Fibroblast of villous mesenchyme (primary cell): ENCODE measurements around the gene BTBD9. TPM values are rescaled to one million over a fixed set of nuclear protein-coding genes. Genes with fewer than 3 reads are reported as not detected.

Experiments
- DNase-seq: peaks from one replicate; pipeline ENCODE4 v3.0.0-alpha.2; 2010; ENCODE audit warnings: low read depth
- H3K4me3 ChIP-seq: 2 replicates; pipeline ENCODE4 v1.5.1; 2011; ENCODE audit warnings: low read depth, mild to moderate bottlenecking, low read length
- CTCF ChIP-seq: IDR thresholded peaks from 2 replicates; pipeline ENCODE4 v1.5.1; 2012; ENCODE audit warnings: low read depth, mild to moderate bottlenecking, low read length; ENCODE audit not compliant: insufficient read depth
- total RNA-seq: library from RNA; depleted of rRNA; stranded (reverse); fragments of >200 nt; gene quantifications from 2 replicates; pipeline ENCODE4 v1.2.3, GENCODE V29; 2012

BTBD9 gene
- total RNA-seq, 1 donor = 12.1 TPM

- DNase-seq = no peak
Observed at GRCh38 chr6:38169977-38170526, 469.7 kb downstream of the BTBD9 start.

GRCh38 chr6:38169221-38169976, 470.3 kb downstream of the BTBD9 start:
- H3K4me3 ChIP-seq = no peak overlapping the region
- peak; percentile 2 for TF ChIP-seq CTCF
- no peak for DNase-seq

More at GRCh38 chr6:38169977-38170526, 469.7 kb downstream of the BTBD9 start:
- no peak overlapping the region for H3K4me3 ChIP-seq
- TF ChIP-seq CTCF = no peak

GRCh38 chr6:38168699-38169098, 471.0 kb downstream of the BTBD9 start:
- DNase-seq = no peak
- no peak overlapping the region for H3K4me3 ChIP-seq
- no peak for TF ChIP-seq CTCF

DNA sequence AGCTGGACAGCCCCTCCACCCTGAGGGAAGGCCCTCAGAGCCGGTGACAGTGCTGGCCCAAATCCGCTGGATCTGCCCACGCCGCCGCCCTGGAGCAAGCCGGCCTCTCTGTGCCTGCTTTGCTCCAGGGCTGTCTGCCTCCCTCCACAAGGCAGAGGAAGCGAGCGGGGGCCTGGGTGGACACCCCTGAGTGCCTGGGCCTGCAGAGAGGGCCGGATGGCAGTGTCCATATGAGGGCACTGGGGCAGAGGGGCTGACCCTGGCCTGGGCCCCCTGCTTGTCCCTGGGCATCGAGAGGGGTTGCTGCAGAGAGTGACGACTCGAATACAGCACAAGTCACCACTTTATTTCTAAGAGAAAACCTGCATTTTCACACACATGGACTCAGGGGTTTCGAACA, 471.6 kb downstream of the BTBD9 start:
- DNase-seq = no peak
- no peak overlapping the region for H3K4me3 ChIP-seq
- TF ChIP-seq CTCF = no peak

DNA sequence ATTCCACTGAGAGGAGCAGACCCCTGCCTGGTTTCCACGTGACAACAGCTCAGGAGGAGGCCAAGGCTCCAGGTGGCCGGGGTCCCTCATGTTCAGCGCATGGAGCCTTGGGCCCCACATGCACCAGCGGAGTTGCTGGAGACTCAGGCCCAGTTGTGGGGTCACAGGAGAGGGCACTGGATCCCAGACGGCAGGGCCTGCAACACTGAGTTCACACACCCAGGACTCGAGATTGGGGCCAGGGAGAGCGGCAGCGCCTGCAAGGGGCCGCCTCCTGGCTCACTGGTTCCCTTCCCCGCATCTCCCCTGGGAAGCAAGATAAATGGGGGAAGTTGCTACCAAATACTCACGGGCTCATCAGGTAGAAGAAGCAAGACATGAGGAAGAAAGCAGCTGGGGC, 472.1 kb downstream of the BTBD9 start:
- DNase-seq = no peak
- H3K4me3 ChIP-seq = no peak overlapping the region
- TF ChIP-seq CTCF = no peak

DNA sequence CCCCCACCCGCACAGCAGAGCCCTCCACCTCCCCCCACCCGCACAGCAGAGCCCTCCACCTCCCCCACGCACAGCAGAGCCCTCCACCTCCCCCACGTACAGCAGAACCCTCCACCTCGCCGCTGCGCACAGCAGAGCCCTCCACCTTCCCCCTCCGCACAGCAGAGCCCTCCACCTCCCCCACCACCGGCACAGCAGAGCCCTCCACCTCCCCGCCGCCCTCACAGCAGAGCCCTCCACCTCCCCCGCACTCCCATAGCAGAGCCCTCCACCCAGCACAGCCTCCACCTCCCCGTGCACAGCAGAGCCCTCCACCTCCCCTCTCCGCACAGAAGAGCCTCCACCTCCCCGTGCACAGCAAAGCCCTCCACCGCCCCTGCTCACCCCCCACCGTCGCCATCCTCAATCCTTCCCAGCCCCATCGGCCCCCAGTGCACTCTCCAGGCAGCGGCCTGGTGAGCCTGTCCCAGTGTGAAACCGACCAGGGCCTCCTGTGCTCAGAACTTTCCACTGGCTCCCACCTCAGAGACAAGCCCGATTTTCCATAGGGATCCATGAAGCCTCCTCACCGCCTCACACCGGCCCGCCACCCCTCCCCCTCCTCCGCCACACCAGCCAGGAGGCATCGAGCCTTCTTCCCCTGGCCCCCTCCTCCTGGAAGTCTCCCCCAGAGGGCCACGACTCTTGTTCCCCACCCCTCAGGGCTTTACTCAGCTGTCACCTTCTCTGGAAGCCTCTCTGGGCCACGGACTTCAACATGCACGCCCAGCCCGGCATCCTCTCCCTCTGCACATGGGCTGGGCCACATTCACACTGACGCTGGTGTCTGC, 473.1 kb downstream of the BTBD9 start:
- DNase-seq = no peak
- no peak overlapping the region for H3K4me3 ChIP-seq

More for the DNA sequence above, 473.1 kb downstream of the BTBD9 start:
- no peak for TF ChIP-seq CTCF
